Measurements from ENCODE around the gene RPL36. TPM values are rescaled to one million over a fixed set of nuclear protein-coding genes. Genes with fewer than 3 reads are reported as not detected.

The RPL36 gene
- total RNA-seq, 1 experiment from 2014 or later: 1,504 TPM

DNA sequence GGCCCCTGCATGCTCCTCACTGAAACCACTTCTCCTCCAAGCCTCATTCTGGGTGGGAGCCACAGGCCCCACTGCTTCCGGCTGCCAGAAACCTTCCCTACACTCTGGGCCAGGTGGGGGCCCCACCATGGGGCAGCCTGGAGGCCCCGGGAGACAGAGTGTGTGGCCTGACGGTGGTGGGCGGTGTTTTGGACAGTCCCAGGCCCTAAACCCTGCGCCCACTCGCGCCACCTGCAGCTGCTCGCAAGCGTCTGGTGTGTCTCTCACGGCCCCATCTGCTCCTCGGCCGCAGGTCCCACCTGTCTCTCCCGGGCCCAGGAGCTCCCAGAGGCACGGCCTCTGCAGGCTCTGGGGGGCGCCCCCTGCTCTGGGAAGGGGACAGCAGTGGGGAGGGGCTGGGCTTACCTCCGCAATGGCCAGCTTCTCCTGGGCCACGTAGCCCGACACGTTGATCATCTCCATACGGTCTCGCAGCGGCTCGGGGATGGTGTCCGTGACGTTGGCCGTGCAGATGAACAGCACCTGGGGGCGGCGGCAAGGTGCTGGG lies 5.6 kb downstream of the RPL36 start:
- H3K27ac ChIP-seq (ENCODE audit: low read depth, low read length): no peak overlapping the region
- no peak for TF ChIP-seq RAD21 (IDR thresholded peaks at IDR 0.05; ENCODE audit: low read depth)
- TF ChIP-seq SP1 (IDR thresholded peaks at IDR 0.05; ENCODE audit: low read depth): no peak
- no peak for TF ChIP-seq POLR2AphosphoS5 (IDR thresholded peaks at IDR 0.05; ENCODE audit: low read depth, low read length)
- TF ChIP-seq JUND (IDR thresholded peaks at IDR 0.05): no peak
- H3K4me2 ChIP-seq (ENCODE audit: low read length): no peak overlapping the region
- H3K9ac ChIP-seq (ENCODE audit: low read length): no peak overlapping the region
- RAD21 ChIA-PET (ENCODE audit: low non-redundant PET in 1 of 2, low total read pairs in 2 of 2, uncharacterized antibody in 2 of 2, unreplicated experiment in 2 of 2): no interaction called here
- no peaks in the 10 kb centered on the region for H3K27me3 ChIP-seq (ENCODE audit: insufficient read depth, low read length)
- no peaks in the 10 kb centered on the region for H3K9me2 ChIP-seq (ENCODE audit: insufficient read depth)
- no peak overlapping the region for H2AFZ ChIP-seq (ENCODE audit: low read depth, low read length, poor library complexity, severe bottlenecking)
- no peak for ATAC-seq
- H3K9me3 ChIP-seq (ENCODE audit: control insufficient read depth in 1 of 2, insufficient read depth in 1 of 2, low read depth in 1 of 2, low read length in 2 of 2): no peaks in the 10 kb centered on the region
- intact Hi-C loops (cut with micrococcal nuclease): no loop called here
- DNase-seq (ENCODE audit: low read depth, low spot score): no peak
- H4K20me1 ChIP-seq (ENCODE audit: insufficient read depth): peaks cover 17% of the 10 kb centered on the region; the same call in 1 of the 2 replicates
- H3K4me3 ChIP-seq (replicated peaks in 1 of 2; ENCODE audit: low read depth in 1 of 2, low read length in 2 of 2): no peak overlapping the region
- BruUV-seq (replicated peaks): no TSS peak
- POLR2A ChIA-PET: no interaction called here
- peaks cover 20 to 67% of the 10 kb centered on the region in 2 experiments; a peak in 3 of 4 replicates for H3K36me3 ChIP-seq (ENCODE audit: control insufficient read depth in 1 of 2, insufficient read depth in 2 of 2, low read length in 2 of 2)
- peaks cover 54% of the 10 kb centered on the region for H3K79me2 ChIP-seq (ENCODE audit: insufficient read depth, low read length)
- CTCF ChIA-PET: no interaction called here
- peaks cover 4 to 20% of the 10 kb centered on the region in 2 experiments; a peak in 2 of 4 replicates for H3K4me1 ChIP-seq (ENCODE audit: control insufficient read depth in 1 of 2, insufficient read depth in 2 of 2, low read length in 2 of 2)

DNA sequence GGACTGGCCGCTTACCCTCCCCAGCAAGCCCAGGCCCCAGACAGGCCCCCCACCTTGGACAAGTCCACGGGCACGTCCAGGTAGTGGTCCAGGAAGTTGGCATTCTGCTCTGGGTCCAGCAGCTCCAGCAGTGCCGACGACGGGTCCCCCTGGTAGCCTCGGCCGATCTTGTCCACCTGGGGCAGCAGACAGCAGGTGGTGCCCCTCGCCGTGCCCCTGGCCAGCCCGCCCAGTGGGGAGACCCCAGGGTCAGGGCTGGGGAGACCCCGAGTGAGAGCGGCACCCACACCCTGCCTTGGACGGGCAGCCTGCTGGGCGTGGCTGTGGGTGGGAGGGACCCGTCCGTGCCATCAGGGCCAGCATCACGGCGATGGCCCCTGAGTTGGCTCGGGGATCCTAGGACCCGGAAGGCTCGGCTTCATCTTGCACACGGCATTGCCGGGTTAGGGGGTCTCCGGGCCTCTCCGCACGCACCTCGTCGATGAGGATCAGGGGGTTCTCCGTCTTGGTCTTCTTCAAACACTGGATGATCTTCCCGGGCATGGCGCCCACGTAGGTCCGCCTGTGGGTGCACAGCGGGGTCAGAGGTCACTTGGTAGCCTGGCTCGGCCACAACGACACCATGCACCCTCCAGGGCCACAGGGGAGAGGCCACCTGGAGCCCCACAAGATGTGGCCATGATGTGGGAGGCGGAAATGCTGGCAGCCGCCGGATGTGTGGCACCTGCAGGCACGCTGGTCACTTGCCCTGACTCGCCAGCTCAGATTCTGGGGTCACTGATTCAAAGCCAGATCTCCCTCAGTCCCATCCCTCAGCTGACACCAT lies 6.3 kb downstream of the RPL36 start:
- no peaks in the 10 kb centered on the region for H3K27me3 ChIP-seq (ENCODE audit: insufficient read depth, low read length)
- H3K4me1 ChIP-seq (ENCODE audit: control insufficient read depth in 1 of 2, insufficient read depth in 2 of 2, low read length in 2 of 2): peaks cover 4 to 20% of the 10 kb centered on the region in 2 experiments; a peak in 2 of 4 replicates
- ChIA-PET CTCF (no interaction called here), POLR2A (no interaction called here), RAD21 (ENCODE audit: low non-redundant PET in 1 of 2, low total read pairs in 2 of 2, uncharacterized antibody in 2 of 2, unreplicated experiment in 2 of 2) (no interaction called here)
- peaks cover 20 to 63% of the 10 kb centered on the region in 2 experiments; a peak in 3 of 4 replicates for H3K36me3 ChIP-seq (ENCODE audit: control insufficient read depth in 1 of 2, insufficient read depth in 2 of 2, low read length in 2 of 2)
- H3K9me2 ChIP-seq (ENCODE audit: insufficient read depth): no peaks in the 10 kb centered on the region
- H3K27ac ChIP-seq (ENCODE audit: low read depth, low read length): peak overlapping the region; percentile 31; the same call in 1 of the 2 replicates
- no peak overlapping the region for H3K9ac ChIP-seq (ENCODE audit: low read length)
- peaks cover 47% of the 10 kb centered on the region for H3K79me2 ChIP-seq (ENCODE audit: insufficient read depth, low read length)
- no peak overlapping the region for H2AFZ ChIP-seq (ENCODE audit: low read depth, low read length, poor library complexity, severe bottlenecking)
- intact Hi-C loops (cut with micrococcal nuclease): no loop called here
- no peak overlapping the region for H3K4me3 ChIP-seq (replicated peaks in 1 of 2; ENCODE audit: low read depth in 1 of 2, low read length in 2 of 2)
- TF ChIP-seq RAD21 (IDR thresholded peaks at IDR 0.05; ENCODE audit: low read depth) (no peak), TCF7L2 (IDR thresholded peaks at IDR 0.05; ENCODE audit: borderline replicate concordance, extremely low read depth, insufficient read depth, insufficient read length) (no peak), CBX3 (IDR thresholded peaks at IDR 0.05; ENCODE audit: low read depth) (no peak), YY1 (IDR thresholded peaks at IDR 0.05; ENCODE audit: extremely low read depth, insufficient replicate concordance, low read depth, low read length) (no peak), POLR2AphosphoS5 (IDR thresholded peaks at IDR 0.05; ENCODE audit: low read depth, low read length) (no peak), SIN3A (IDR thresholded peaks at IDR 0.05; ENCODE audit: low read depth) (no peak), EZH2phosphoT487 (IDR thresholded peaks at IDR 0.05; ENCODE audit: borderline replicate concordance) (no peak), SP1 (IDR thresholded peaks at IDR 0.05; ENCODE audit: low read depth) (no peak), JUND (IDR thresholded peaks at IDR 0.05) (no peak), POLR2A (IDR thresholded peaks at IDR 0.05; ENCODE audit: borderline replicate concordance, extremely low read depth, insufficient read depth, insufficient read length) (no peak)
- peaks cover 17% of the 10 kb centered on the region; the same call in 1 of the 2 replicates for H4K20me1 ChIP-seq (ENCODE audit: insufficient read depth)
- H3K9me3 ChIP-seq (ENCODE audit: control insufficient read depth in 1 of 2, insufficient read depth in 1 of 2, low read depth in 1 of 2, low read length in 2 of 2): no peaks in the 10 kb centered on the region
- DNase-seq (ENCODE audit: low read depth, low spot score) (no peak), ATAC-seq (no peak)
- H3K4me2 ChIP-seq (ENCODE audit: low read length): no peak overlapping the region
- BruUV-seq (replicated peaks): no TSS peak

Measured in HCT116 (cell line).